Smooth muscle cell (in vitro differentiated cells): ENCODE data around the gene PTGR3. TPM values are rescaled to one million over a fixed set of nuclear protein-coding genes. Genes with fewer than 3 reads are reported as not detected.

Experiments used
- DNase-seq: peaks from one replicate; lab custom pipeline; 2025; ENCODE audit not compliant: unreplicated experiment; lab: John Stamatoyannopoulos, UW
- H2AFZ ChIP-seq: fragments of 200-600 bp; sonication (generic); 2 replicates; pipeline ENCODE4 v1.6.0; 2016; ENCODE audit warnings: antibody characterized with exemption, low read depth, mild to moderate bottlenecking
- H3F3A ChIP-seq: fragments of 200-600 bp; sonication (generic); 2 replicates; pipeline ENCODE4 v1.6.0; 2017; ENCODE audit warnings: antibody characterized with exemption, low read depth
- H3K27ac ChIP-seq: fragments of 200-600 bp; sonication (generic); 2 replicates; pipeline ENCODE4 v1.5.1; 2016; ENCODE audit warnings: low read depth, mild to moderate bottlenecking
- H3K27me3 ChIP-seq: fragments of 200-600 bp; sonication (generic); 2 replicates; pipeline ENCODE4 v1.6.1; 2016; ENCODE audit warnings: low read depth, mild to moderate bottlenecking
- H3K36me3 ChIP-seq: fragments of 200-600 bp; sonication (generic); 2 replicates; pipeline ENCODE4 v1.5.1; 2016; ENCODE audit warnings: low read depth
- H3K4me1 ChIP-seq: fragments of 200-600 bp; sonication (generic); 2 replicates; pipeline ENCODE4 v1.5.1; 2016; ENCODE audit warnings: low read depth
- H3K4me2 ChIP-seq: fragments of 200-600 bp; sonication (generic); 2 replicates; pipeline ENCODE4 v1.6.0; 2016; ENCODE audit warnings: mild to moderate bottlenecking
- H3K4me3 ChIP-seq: fragments of 200-600 bp; sonication (generic); 2 replicates; pipeline ENCODE4 v1.5.1; 2016; ENCODE audit warnings: mild to moderate bottlenecking
- H3K79me2 ChIP-seq: fragments of 200-600 bp; sonication (generic); 2 replicates; pipeline ENCODE4 v1.6.0; 2016; ENCODE audit warnings: low read depth, mild to moderate bottlenecking
- H3K9ac ChIP-seq: fragments of 200-600 bp; sonication (generic); 2 replicates; pipeline ENCODE4 v1.6.0; 2016; ENCODE audit warnings: low read depth
- H3K9me3 ChIP-seq: fragments of 200-600 bp; sonication (generic); replicated peaks from 2 replicates; pipeline ENCODE4 v1.5.1; 2016; ENCODE audit warnings: low read depth
- H4K20me1 ChIP-seq: fragments of 200-600 bp; sonication (generic); 2 replicates; pipeline ENCODE4 v1.6.0; 2016; ENCODE audit warnings: low read depth
- CTCF ChIP-seq: fragments of 200-600 bp; sonication (generic); IDR thresholded peaks from 2 replicates; pipeline ENCODE4 v1.5.1; 2017; ENCODE audit warnings: borderline replicate concordance, mild to moderate bottlenecking, antibody characterized with exemption; ENCODE audit not compliant: insufficient read depth, poor library complexity, severe bottlenecking
- WGBS: methylation state at CpG from one replicate; pipeline ENCODE4 v1.1.7; 2016; ENCODE audit warnings: low lambda C conversion rate; 5-methylcytosine and 5-hydroxymethylcytosine counted together
- polyA plus RNA-seq: library from polyadenylated mRNA; unstranded; fragments of >200 nt; fragmentation: Nextera tagmentation; extraction: Ambion mirVana; gene quantifications from 2 replicates; pipeline ENCODE4 v1.2.1, GENCODE V29; 2016
- total RNA-seq: library from RNA; depleted of rRNA; stranded (reverse); fragments of >200 nt; gene quantifications from 2 replicates; pipeline ENCODE4 v1.2.3, GENCODE V29; 2014

PTGR3 gene
- total and polyA plus RNA-seq, 2 experiments from 2014 or later = 29.6 to 35.0 TPM

- H3K4me1 ChIP-seq = no peaks in the 10 kb centered on the region
- no peak for DNase-seq
- H3K4me2 ChIP-seq = no peak overlapping the region
- no peaks in the 10 kb centered on the region for H3K27me3 ChIP-seq
- H3K36me3 ChIP-seq = no peaks in the 10 kb centered on the region
- H3K9ac ChIP-seq = no peak overlapping the region
- no peaks in the 10 kb centered on the region for H3K79me2 ChIP-seq
- no peaks in the 10 kb centered on the region for H4K20me1 ChIP-seq
- H3K9me3 ChIP-seq = no peaks in the 10 kb centered on the region
- no peak overlapping the region for H3K4me3 ChIP-seq
- no peak overlapping the region for H2AFZ ChIP-seq
- WGBS = 88% methylated on average over 11 of the region's 11 CpGs
- TF ChIP-seq CTCF = no peak
- H3F3A ChIP-seq = no peaks in the 10 kb centered on the region
- no peak overlapping the region for H3K27ac ChIP-seq
Observed at GRCh38 chr18:75170916-75171315, 38.0 kb downstream of the PTGR3 start.

- Histone ChIP-seq H3K4me2 (no peak overlapping the region), H3K27ac (no peak overlapping the region), H4K20me1 (no peaks in the 10 kb centered on the region), H3K9me3 (no peaks in the 10 kb centered on the region), H3F3A (no peaks in the 10 kb centered on the region), H2AFZ (no peak overlapping the region), H3K79me2 (no peaks in the 10 kb centered on the region), H3K4me3 (no peak overlapping the region), H3K36me3 (no peaks in the 10 kb centered on the region), H3K9ac (no peak overlapping the region), H3K27me3 (no peaks in the 10 kb centered on the region), H3K4me1 (no peaks in the 10 kb centered on the region)
- no peak for TF ChIP-seq CTCF
- WGBS = 94% methylated on average over 34 of the region's 34 CpGs
- no peak for DNase-seq
Observed at GRCh38 chr18:75170022-75170789, 38.7 kb downstream of the PTGR3 start.

- Histone ChIP-seq H3K4me2 (no peak overlapping the region), H3K4me3 (no peak overlapping the region), H3K27ac (no peak overlapping the region), H3F3A (no peaks in the 10 kb centered on the region), H3K27me3 (no peaks in the 10 kb centered on the region), H3K4me1 (no peaks in the 10 kb centered on the region), H3K9me3 (no peaks in the 10 kb centered on the region), H3K36me3 (no peaks in the 10 kb centered on the region), H4K20me1 (no peaks in the 10 kb centered on the region), H2AFZ (no peak overlapping the region), H3K79me2 (no peaks in the 10 kb centered on the region), H3K9ac (no peak overlapping the region)
- WGBS = 84% methylated on average over 9 of the region's 9 CpGs
- TF ChIP-seq CTCF = no peak
- DNase-seq = no peak
Observed at GRCh38 chr18:75169411-75169810, 39.5 kb downstream of the PTGR3 start.

DNA sequence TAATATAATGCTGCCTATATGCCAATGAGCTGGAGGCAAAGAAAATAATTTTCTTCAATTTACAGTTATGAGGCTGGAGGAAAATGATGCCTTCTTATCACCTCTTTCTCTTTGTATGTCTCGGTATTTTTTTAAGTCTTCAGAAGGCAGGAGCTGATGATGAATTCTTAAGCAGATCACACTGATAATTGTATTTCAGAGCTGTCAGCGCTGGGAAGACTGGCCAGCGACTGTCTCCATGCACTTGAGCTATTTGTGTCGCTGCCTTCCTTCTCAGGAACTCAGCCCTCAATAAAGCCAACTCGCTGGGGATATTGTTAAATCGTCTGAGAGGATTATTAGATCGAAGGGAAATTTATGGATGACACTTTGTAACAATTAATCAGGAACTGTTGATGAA is 40.3 kb downstream of the PTGR3 start:
- no peak overlapping the region for H3K4me2 ChIP-seq
- H4K20me1 ChIP-seq = no peaks in the 10 kb centered on the region
- H3K9ac ChIP-seq = no peak overlapping the region
- no peak overlapping the region for H3K27ac ChIP-seq
- H2AFZ ChIP-seq = no peak overlapping the region
- H3F3A ChIP-seq = no peaks in the 10 kb centered on the region
- WGBS = 69% methylated on average over 7 of the region's 7 CpGs
- H3K4me3 ChIP-seq = no peak overlapping the region
- no peaks in the 10 kb centered on the region for H3K4me1 ChIP-seq
- no peak for TF ChIP-seq CTCF
- H3K36me3 ChIP-seq = no peaks in the 10 kb centered on the region
- no peaks in the 10 kb centered on the region for H3K79me2 ChIP-seq
- DNase-seq = no peak
- no peaks in the 10 kb centered on the region for H3K27me3 ChIP-seq
- no peaks in the 10 kb centered on the region for H3K9me3 ChIP-seq
